GM21528 (cell line): ENCODE results near the gene CNIH1.
"Not testable (repeated sequence)": the region's sequence is repeated elsewhere in the genome, so short reads cannot be mapped to it uniquely, and the experiment has no call there.

Source experiments
- ATAC-seq: cut with Tn5 transposase; IDR thresholded peaks from one replicate; pipeline ENCODE4 v1.9.1; 2021; ENCODE audit warnings: mild to moderate bottlenecking, moderate library complexity; ENCODE audit not compliant: unreplicated experiment, low FRiP score

Gene CNIH1

GRCh38 chr14:54392131-54392859, 48.9 kb downstream of the CNIH1 start:
- no peak for ATAC-seq

GRCh38 chr14:54387328-54387727, 53.8 kb downstream of the CNIH1 start:
- no peak for ATAC-seq

- no peak for ATAC-seq
Observed at GRCh38 chr14:54385556-54385955, 55.6 kb downstream of the CNIH1 start.

GRCh38 chr14:54383835-54384234, 57.3 kb downstream of the CNIH1 start:
- no peak for ATAC-seq

GRCh38 chr14:54381821-54382220, 59.4 kb downstream of the CNIH1 start:
- ATAC-seq, result no peak

- ATAC-seq, result not testable (repeated sequence)
Observed at GRCh38 chr14:54380558-54380957, 60.6 kb downstream of the CNIH1 start.

- ATAC-seq, result not testable (repeated sequence)
Observed at GRCh38 chr14:54378893-54379292, 62.3 kb downstream of the CNIH1 start.

GRCh38 chr14:54377501-54377900, 63.7 kb downstream of the CNIH1 start:
- ATAC-seq, result no peak

- no peak for ATAC-seq
Observed at GRCh38 chr14:54374117-54374884, 66.9 kb downstream of the CNIH1 start.
